GM18519 (cell line): ENCODE results near the gene NFKBIE.
"Not testable (repeated sequence)": the region's sequence is repeated elsewhere in the genome, so short reads cannot be mapped to it uniquely, and the experiment has no call there.

ENCODE experiments used
- ATAC-seq: cut with Tn5 transposase; IDR thresholded peaks from one replicate; pipeline ENCODE4 v1.9.1; 2021; ENCODE audit warnings: mild to moderate bottlenecking, moderate library complexity; ENCODE audit not compliant: unreplicated experiment, low FRiP score

NFKBIE gene

GRCh38 chr6:44247338-44248302 is 17.7 kb downstream of the NFKBIE start:
- no peak for ATAC-seq

DNA sequence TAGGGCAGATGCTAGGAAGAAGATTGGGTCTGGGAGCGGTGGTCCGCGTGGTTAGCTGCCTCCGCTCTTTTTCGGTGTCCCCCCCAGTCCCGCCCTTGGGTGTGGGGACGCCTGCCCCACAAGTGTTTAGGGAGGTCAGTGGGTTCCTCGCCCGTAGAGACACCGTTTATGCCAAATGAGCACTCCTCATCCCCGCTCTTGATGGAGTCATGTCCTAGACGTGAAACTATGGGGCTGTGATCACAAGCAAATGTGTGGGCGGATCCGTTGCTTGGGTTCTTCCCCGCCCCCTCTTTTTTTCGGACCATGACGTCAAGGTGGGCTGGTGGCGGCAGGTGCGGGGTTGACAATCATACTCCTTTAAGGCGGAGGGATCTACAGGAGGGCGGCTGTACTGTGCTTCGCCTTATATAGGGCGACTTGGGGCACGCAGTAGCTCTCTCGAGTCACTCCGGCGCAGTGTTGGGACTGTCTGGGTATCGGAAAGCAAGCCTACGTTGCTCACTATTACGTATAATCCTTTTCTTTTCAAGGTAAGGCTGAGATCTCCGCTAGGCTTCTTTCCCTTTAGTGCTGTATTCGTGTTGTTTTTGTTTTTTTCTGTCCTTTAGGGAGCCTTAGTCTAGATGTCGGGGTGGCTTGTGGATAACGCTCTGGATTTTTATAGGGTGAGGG is 18.6 kb downstream of the NFKBIE start, which contains the start of gene HSP90AB1:
HSP90AB1 (plus strand) TSS at position 439 of the 675 bp plus-strand sequence. CDS start 1,529 bp downstream, outside the sequence.
- peak; percentile 55 for ATAC-seq

GRCh38 chr6:44245912-44246662 is 19.3 kb downstream of the NFKBIE start:
- peak; percentile 31 for ATAC-seq

GRCh38 chr6:44245391-44245911 is 19.9 kb downstream of the NFKBIE start:
- no peak for ATAC-seq

DNA sequence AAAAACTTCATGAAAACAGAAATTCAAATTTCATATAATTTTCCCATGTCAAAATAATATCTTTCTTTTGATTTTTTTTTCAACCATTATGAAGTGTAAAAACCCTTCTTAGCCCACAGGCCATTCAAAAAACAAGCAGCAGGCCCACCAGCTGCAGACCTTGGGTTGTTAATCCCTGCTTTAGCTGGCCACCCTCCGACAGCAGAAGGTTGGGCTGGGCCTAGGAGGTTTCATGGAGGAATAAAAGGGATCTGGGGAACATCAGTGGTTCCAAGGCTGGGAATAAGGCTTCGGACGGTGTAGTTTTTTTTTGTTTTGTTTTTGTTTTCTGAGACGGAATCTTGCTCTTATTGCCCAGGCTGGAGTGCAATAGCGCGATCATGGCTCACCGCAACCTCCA is 22.0 kb downstream of the NFKBIE start:
- no peak for ATAC-seq

- no peak for ATAC-seq
These were observed 26.5 kb downstream of the NFKBIE start for GRCh38 chr6:44238687-44239350.

- ATAC-seq = peak; percentile 66
These were observed 27.4 kb downstream of the NFKBIE start for GRCh38 chr6:44237813-44238433.

- no peak for ATAC-seq
These were observed 28.1 kb downstream of the NFKBIE start for GRCh38 chr6:44237021-44237812.

DNA sequence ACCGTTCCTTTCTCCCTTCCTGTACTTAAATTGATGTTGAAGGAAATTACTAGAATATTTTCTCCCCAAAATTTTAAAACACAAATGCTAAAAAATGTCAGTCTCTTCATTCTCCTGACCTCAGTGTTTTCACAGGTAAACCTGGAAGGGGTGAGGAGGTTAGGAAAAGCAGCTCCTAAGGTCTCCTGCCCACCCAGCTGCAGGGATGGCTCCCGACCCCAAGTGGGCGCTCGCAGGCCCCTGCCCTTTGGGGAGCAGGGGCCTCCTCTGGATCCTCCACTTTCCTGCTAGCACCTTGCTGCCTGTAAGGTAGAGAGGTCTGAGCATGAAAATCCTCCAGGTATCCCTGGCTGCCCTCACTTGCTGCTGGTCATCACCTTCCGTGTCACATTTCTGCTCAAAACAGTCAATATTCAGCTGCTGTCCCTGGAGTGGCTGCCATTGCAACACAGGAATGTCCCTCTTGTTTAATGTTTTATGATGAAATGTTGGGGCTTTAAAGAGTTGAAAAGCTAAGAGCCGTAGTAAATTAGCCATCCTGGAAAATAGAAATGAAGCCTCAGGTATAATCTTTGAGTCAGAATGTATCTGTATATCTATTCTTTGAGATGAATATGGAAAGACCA is 29.3 kb downstream of the NFKBIE start:
- no peak for ATAC-seq

DNA sequence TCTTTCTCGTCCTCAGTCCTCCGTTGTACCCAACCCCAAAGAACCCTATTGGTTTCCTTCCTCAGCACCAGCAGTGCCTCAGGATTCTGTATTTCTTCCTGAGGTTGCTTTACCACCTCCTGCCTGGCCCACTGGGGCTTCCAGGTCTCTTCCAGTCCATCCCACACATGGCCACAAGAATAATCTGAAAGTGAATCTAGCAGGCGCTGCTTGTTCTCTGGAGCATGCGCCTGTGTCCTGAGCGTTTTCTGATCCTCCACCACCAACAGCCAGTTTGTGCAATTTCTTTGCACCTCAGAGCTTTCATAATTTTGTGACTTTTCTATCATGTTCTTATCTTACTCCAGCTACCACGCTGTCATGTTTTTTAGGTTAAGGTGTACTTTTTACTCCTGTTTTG is 30.1 kb downstream of the NFKBIE start:
- no peak for ATAC-seq

DNA sequence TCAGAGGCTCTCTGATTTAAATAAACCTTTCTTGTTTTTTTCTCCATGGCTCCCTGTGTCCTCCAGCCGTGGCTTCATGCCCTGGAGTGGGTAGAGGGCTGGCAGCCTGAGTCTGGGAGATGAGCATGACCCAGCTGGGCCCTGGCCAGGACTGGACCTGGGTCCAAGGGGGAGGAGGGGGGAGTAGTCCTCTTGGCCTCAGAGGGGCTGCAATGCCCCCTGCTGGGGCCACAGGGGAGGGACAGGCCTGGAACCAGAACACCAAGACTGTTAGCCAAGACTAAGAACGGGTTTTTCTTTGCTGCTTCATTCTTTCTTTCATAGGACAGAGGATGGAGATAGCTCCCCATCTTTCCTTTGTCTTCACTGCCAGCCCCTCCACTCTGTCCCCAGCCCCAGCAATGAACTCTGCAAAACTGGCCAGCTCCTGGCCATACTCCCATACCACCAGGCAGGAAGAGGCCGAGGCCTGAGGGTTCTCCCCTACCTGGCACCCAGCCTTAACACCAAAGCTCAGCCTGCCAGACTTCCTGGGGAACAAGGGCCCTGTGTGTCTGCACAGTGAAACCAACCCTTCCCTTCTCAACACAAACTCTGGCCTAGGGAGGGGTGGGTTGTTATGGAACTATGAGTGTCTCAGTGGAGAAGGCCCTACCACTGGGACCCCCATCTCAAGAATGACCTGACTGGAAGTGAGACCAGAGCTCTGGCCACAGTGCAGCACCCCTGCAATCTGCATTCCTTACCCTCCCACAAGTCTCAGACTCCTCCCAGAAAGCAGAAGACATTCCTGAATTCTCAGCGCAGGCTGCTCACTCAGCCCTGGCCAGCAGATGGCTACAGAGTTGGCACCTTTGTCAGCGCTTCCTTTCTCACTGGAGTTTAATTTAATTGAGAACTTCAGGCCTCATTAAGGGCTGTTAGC is 31.0 kb downstream of the NFKBIE start:
- no peak for ATAC-seq

- ATAC-seq = no peak
These were observed 31.7 kb downstream of the NFKBIE start for GRCh38 chr6:44233567-44234100.

- ATAC-seq = no peak
These were observed 32.4 kb downstream of the NFKBIE start for GRCh38 chr6:44232676-44233566.

- ATAC-seq = not testable (repeated sequence)
These were observed 33.9 kb downstream of the NFKBIE start for GRCh38 chr6:44231426-44231825.

- no peak for ATAC-seq
These were observed 35.2 kb downstream of the NFKBIE start for GRCh38 chr6:44230034-44230675.
